ENCODE measurements around the gene PAMR1.

PAMR1 gene

DNA sequence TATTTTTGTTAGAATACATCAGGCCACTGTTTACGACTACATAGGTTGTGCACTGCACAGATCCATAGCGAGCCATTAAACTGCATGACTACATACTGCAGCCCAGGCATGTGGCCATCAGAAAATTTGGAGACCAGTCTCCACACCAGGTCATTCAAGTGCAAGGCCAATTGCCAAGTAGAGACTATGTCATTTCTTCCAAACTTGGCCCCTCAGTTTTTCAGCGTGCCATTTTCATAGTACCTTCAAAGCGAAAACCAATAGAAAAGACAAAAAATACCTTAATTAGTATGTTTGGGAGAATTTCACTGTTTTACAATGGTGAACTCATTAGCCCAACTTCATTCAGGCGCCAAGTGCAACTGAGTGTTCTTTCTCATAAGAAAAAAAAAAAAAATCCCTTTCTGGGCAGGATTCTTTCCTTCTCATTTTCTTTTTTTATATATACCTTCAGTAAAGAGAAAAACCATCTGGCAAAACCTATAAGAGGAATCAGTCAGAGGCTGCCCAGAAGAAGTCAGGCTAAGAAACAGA is 30.4 kb downstream of the PAMR1 start:
- no peak overlapping the region for H2BK12ac ChIP-seq (ENCODE audit: low read length in 2 of 2)
- no peaks in the 10 kb centered on the region for H3K27me3 ChIP-seq (ENCODE audit: control insufficient read depth in 1 of 2, insufficient read depth in 1 of 2, low read length in 2 of 2)
- no peaks in the 10 kb centered on the region for H3K79me1 ChIP-seq (replicated peaks; ENCODE audit: low read length, poor library complexity, severe bottlenecking)
- H3K18ac ChIP-seq (ENCODE audit: low read depth in 1 of 2, low read length in 2 of 2): no peak overlapping the region
- no peak overlapping the region for H2BK15ac ChIP-seq (ENCODE audit: low read depth, poor library complexity, severe bottlenecking)
- H3K9me3 ChIP-seq (ENCODE audit: control insufficient read depth, low read length): no peaks in the 10 kb centered on the region
- H3K27ac ChIP-seq (ENCODE audit: low read length, poor library complexity, severe bottlenecking): no peak overlapping the region
- H2BK120ac ChIP-seq (ENCODE audit: low read depth, low read length): no peak overlapping the region
- H3K4me2 ChIP-seq (ENCODE audit: low read length, poor library complexity, severe bottlenecking): no peak overlapping the region
- DNase-seq: no peak
- no peak overlapping the region for H3K4ac ChIP-seq (ENCODE audit: low read depth in 1 of 2, low read length in 2 of 2)
- no peak overlapping the region for H3K4me3 ChIP-seq (ENCODE audit: insufficient read depth in 1 of 2, low read depth in 1 of 2, low read length in 2 of 2)
- no peak overlapping the region for H3K14ac ChIP-seq (ENCODE audit: low read length in 2 of 2)
- no peak overlapping the region for H4K8ac ChIP-seq (ENCODE audit: low read length)
- 98% methylated on average over 3 of the region's 5 CpGs for WGBS
- H3K23ac ChIP-seq (ENCODE audit: low read length in 2 of 2): no peak overlapping the region
- no peak overlapping the region for H3K9ac ChIP-seq (ENCODE audit: low read length)
- no peak overlapping the region for H2BK5ac ChIP-seq (ENCODE audit: low read depth, low read length, poor library complexity, severe bottlenecking)
- peaks cover 0 to 92% of the 10 kb centered on the region in 2 experiments for H3K36me3 ChIP-seq (ENCODE audit: control insufficient read depth in 1 of 2, insufficient read depth in 2 of 2, low read depth in 1 of 2, low read length in 2 of 2)
- no peak overlapping the region for H2AK5ac ChIP-seq (ENCODE audit: low read length, severe bottlenecking)
- peaks cover 3% of the 10 kb centered on the region for H3K4me1 ChIP-seq (ENCODE audit: control insufficient read depth, insufficient read depth, low read depth, low read length)
- H2AFZ ChIP-seq (ENCODE audit: low read depth, low read length): no peak overlapping the region
- H4K91ac ChIP-seq (ENCODE audit: low read length): no peak overlapping the region

DNA sequence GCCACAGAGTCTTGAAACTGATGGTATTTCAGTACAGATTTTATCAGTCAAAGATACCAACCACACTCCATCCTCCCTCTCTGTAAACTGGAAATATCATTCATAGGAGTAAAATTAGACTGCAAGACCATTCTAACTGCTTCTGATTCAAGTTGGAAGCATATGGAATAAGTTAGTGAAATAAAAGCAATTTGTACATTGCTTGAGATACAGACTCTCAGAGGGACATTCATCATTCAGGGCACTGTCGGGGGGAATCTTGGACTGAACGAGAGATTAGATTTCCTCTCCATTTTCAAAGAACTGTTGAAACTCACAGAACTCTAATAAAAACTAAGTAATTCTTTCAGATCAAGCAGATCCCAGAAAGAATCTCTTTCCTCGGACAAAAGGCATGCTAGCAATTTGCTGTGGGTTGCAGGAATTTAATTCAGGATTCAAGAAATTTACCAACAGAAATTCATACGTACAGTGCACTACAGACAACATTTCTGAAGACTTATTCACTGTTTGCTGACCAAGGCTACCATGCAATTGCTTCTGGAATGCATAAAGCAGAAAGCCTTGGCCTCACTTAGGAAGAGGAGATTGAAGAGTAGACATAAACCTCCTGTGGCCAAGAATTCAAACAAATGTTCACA is 34.1 kb downstream of the PAMR1 start:
- Histone ChIP-seq H3K14ac (ENCODE audit: low read length in 2 of 2) (no peak overlapping the region), H3K9me3 (ENCODE audit: control insufficient read depth, low read length) (no peaks in the 10 kb centered on the region), H2BK5ac (ENCODE audit: low read depth, low read length, poor library complexity, severe bottlenecking) (peak overlapping the region; percentile 36), H2BK120ac (ENCODE audit: low read depth, low read length) (no peak overlapping the region), H3K79me1 (replicated peaks; ENCODE audit: low read length, poor library complexity, severe bottlenecking) (no peaks in the 10 kb centered on the region), H4K8ac (ENCODE audit: low read length) (no peak overlapping the region), H3K4me2 (ENCODE audit: low read length, poor library complexity, severe bottlenecking) (no peak overlapping the region), H3K9ac (ENCODE audit: low read length) (peak overlapping the region; percentile 66), H2BK15ac (ENCODE audit: low read depth, poor library complexity, severe bottlenecking) (no peak overlapping the region), H3K36me3 (ENCODE audit: control insufficient read depth in 1 of 2, insufficient read depth in 2 of 2, low read depth in 1 of 2, low read length in 2 of 2) (peaks cover 0 to 95% of the 10 kb centered on the region in 2 experiments), H3K27ac (ENCODE audit: low read length, poor library complexity, severe bottlenecking) (peak overlapping the region; percentile 85), H2AK5ac (ENCODE audit: low read length, severe bottlenecking) (peak overlapping the region; percentile 43), H4K91ac (ENCODE audit: low read length) (no peak overlapping the region), H3K18ac (ENCODE audit: low read depth in 1 of 2, low read length in 2 of 2) (no peak overlapping the region), H2AFZ (ENCODE audit: low read depth, low read length) (no peak overlapping the region), H3K23ac (ENCODE audit: low read length in 2 of 2) (no peak overlapping the region), H3K4me3 (ENCODE audit: insufficient read depth in 1 of 2, low read depth in 1 of 2, low read length in 2 of 2) (peak overlapping the region in 1 of 2 experiments; percentile 7), H3K27me3 (ENCODE audit: control insufficient read depth in 1 of 2, insufficient read depth in 1 of 2, low read length in 2 of 2) (no peaks in the 10 kb centered on the region), H2BK12ac (ENCODE audit: low read length in 2 of 2) (no peak overlapping the region), H3K4me1 (ENCODE audit: control insufficient read depth, insufficient read depth, low read depth, low read length) (peaks cover 3% of the 10 kb centered on the region), H3K4ac (ENCODE audit: low read depth in 1 of 2, low read length in 2 of 2) (no peak overlapping the region)
- DNase-seq: peak; percentile 76
- WGBS: 18% methylated on average over 4 of the region's 4 CpGs

DNA sequence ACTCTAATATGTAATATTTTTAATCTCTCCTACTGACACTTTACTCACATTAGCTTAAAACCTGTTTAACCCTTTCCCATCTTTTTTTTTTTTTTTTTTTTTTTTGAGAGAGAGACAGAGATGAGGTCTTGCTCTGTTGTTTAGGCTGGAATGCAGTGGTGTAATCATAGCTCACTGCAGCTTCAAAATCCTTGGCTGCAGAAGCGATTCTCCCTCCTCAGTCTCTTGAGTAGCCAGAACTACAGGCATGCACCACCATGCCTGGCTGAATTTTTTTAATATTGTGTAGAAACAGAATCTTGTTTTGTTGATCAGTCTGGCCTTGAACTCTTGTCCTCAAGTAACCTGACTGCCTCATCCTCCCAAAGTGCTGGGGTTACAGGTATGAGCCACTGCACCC is 37.3 kb downstream of the PAMR1 start:
- Histone ChIP-seq H3K36me3 (ENCODE audit: control insufficient read depth in 1 of 2, insufficient read depth in 2 of 2, low read depth in 1 of 2, low read length in 2 of 2) (peaks cover 0 to 96% of the 10 kb centered on the region in 2 experiments), H2AFZ (ENCODE audit: low read depth, low read length) (no peak overlapping the region), H4K91ac (ENCODE audit: low read length) (no peak overlapping the region), H2BK120ac (ENCODE audit: low read depth, low read length) (no peak overlapping the region), H4K8ac (ENCODE audit: low read length) (no peak overlapping the region), H3K4me3 (ENCODE audit: insufficient read depth in 1 of 2, low read depth in 1 of 2, low read length in 2 of 2) (no peak overlapping the region), H3K27me3 (ENCODE audit: control insufficient read depth in 1 of 2, insufficient read depth in 1 of 2, low read length in 2 of 2) (no peaks in the 10 kb centered on the region), H3K14ac (ENCODE audit: low read length in 2 of 2) (no peak overlapping the region), H3K4me2 (ENCODE audit: low read length, poor library complexity, severe bottlenecking) (no peak overlapping the region), H3K18ac (ENCODE audit: low read depth in 1 of 2, low read length in 2 of 2) (no peak overlapping the region), H2AK5ac (ENCODE audit: low read length, severe bottlenecking) (no peak overlapping the region), H2BK12ac (ENCODE audit: low read length in 2 of 2) (no peak overlapping the region), H2BK15ac (ENCODE audit: low read depth, poor library complexity, severe bottlenecking) (no peak overlapping the region), H3K9ac (ENCODE audit: low read length) (peak overlapping the region; percentile 31), H3K23ac (ENCODE audit: low read length in 2 of 2) (no peak overlapping the region), H3K9me3 (ENCODE audit: control insufficient read depth, low read length) (peaks cover 5% of the 10 kb centered on the region), H2BK5ac (ENCODE audit: low read depth, low read length, poor library complexity, severe bottlenecking) (no peak overlapping the region), H3K27ac (ENCODE audit: low read length, poor library complexity, severe bottlenecking) (no peak overlapping the region), H3K4ac (ENCODE audit: low read depth in 1 of 2, low read length in 2 of 2) (no peak overlapping the region), H3K4me1 (ENCODE audit: control insufficient read depth, insufficient read depth, low read depth, low read length) (peaks cover 3% of the 10 kb centered on the region), H3K79me1 (replicated peaks; ENCODE audit: low read length, poor library complexity, severe bottlenecking) (no peaks in the 10 kb centered on the region)
- peak; percentile 15 for DNase-seq
- WGBS: no CpG with 5 or more reads among the region's 1 CpG

DNA sequence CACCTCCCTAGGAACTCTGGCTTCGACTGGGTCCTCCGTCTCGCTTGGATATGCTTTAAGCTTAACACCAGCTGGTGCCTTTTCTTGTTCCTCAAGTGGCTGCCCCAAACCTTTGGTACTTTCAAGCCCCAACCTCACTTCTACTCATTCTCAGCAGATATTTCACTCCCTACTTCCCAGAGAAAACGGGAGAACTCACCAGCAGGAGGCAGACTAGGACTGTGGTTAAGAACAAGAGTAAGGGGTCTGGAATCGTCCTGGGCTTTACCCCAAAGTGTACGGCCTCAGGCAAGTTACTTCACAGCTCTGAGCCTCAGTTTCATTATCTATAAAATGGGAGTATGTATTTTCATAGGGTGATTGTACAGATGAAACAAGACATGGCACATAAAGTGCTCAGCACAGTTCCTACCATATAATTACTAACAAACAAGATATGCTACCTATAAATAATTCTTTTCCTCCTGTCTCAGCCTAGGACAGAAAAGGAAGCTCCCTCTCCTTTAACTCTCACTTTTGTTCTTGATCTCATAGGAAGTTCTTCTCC is 37.8 kb downstream of the PAMR1 start:
- no peak overlapping the region for H3K18ac ChIP-seq (ENCODE audit: low read depth in 1 of 2, low read length in 2 of 2)
- H3K36me3 ChIP-seq (ENCODE audit: control insufficient read depth in 1 of 2, insufficient read depth in 2 of 2, low read depth in 1 of 2, low read length in 2 of 2): peaks cover 0 to 96% of the 10 kb centered on the region in 2 experiments
- H4K91ac ChIP-seq (ENCODE audit: low read length): no peak overlapping the region
- peak; percentile 52 for DNase-seq
- no peak overlapping the region for H3K14ac ChIP-seq (ENCODE audit: low read length in 2 of 2)
- H3K79me1 ChIP-seq (replicated peaks; ENCODE audit: low read length, poor library complexity, severe bottlenecking): no peaks in the 10 kb centered on the region
- no peak overlapping the region for H2AFZ ChIP-seq (ENCODE audit: low read depth, low read length)
- no peak overlapping the region for H2BK15ac ChIP-seq (ENCODE audit: low read depth, poor library complexity, severe bottlenecking)
- H3K4ac ChIP-seq (ENCODE audit: low read depth in 1 of 2, low read length in 2 of 2): no peak overlapping the region
- no peaks in the 10 kb centered on the region for H3K27me3 ChIP-seq (ENCODE audit: control insufficient read depth in 1 of 2, insufficient read depth in 1 of 2, low read length in 2 of 2)
- no peak overlapping the region for H2BK12ac ChIP-seq (ENCODE audit: low read length in 2 of 2)
- H3K9ac ChIP-seq (ENCODE audit: low read length): peak overlapping the region; percentile 31
- H2BK120ac ChIP-seq (ENCODE audit: low read depth, low read length): no peak overlapping the region
- no peak overlapping the region for H4K8ac ChIP-seq (ENCODE audit: low read length)
- no peak overlapping the region for H3K23ac ChIP-seq (ENCODE audit: low read length in 2 of 2)
- no peak overlapping the region for H3K4me2 ChIP-seq (ENCODE audit: low read length, poor library complexity, severe bottlenecking)
- H3K27ac ChIP-seq (ENCODE audit: low read length, poor library complexity, severe bottlenecking): no peak overlapping the region
- H2BK5ac ChIP-seq (ENCODE audit: low read depth, low read length, poor library complexity, severe bottlenecking): no peak overlapping the region
- 47% methylated on average over 3 of the region's 6 CpGs for WGBS
- no peak overlapping the region for H3K4me3 ChIP-seq (ENCODE audit: insufficient read depth in 1 of 2, low read depth in 1 of 2, low read length in 2 of 2)
- peaks cover 10% of the 10 kb centered on the region for H3K9me3 ChIP-seq (ENCODE audit: control insufficient read depth, low read length)
- H3K4me1 ChIP-seq (ENCODE audit: control insufficient read depth, insufficient read depth, low read depth, low read length): peaks cover 3% of the 10 kb centered on the region
- no peak overlapping the region for H2AK5ac ChIP-seq (ENCODE audit: low read length, severe bottlenecking)

Measured in mesenchymal stem cell (in vitro differentiated cells and primary cell).